Stomach (tissue), 9 donors: ENCODE results near the gene WWOX. TPM values are rescaled to one million over a fixed set of nuclear protein-coding genes. Genes with fewer than 3 reads are reported as not detected.

Experiments
- DNase-seq, 2 donors: peaks; one replicate each; pipeline versions ENCODE4 v3.0.0 to v3.0.0-alpha.2; 2013 to 2019
- H3K27ac ChIP-seq, 5 donors: fragments of 200-600 bp in 4 of 5; sonication (generic) in 4 of 5; one replicate each; pipeline ENCODE4 v1.5.1; 2013 to 2019; ENCODE audit warnings: mild to moderate bottlenecking in 1 of 5, moderate library complexity in 1 of 5
- H3K27me3 ChIP-seq, 3 donors: fragments of 200-600 bp; sonication (generic); one replicate each; pipeline ENCODE4 v1.5.1; 2017 to 2019; ENCODE audit warnings: mixed run types in 1 of 3
- H3K36me3 ChIP-seq, 4 donors: fragments of 200-600 bp; sonication (generic); 1 replicate in 3 of 4; 2 replicates in 1 of 4; pipeline ENCODE4 v1.5.1; 2016 to 2019
- H3K4me1 ChIP-seq, 4 donors: fragments of 200-600 bp; sonication (generic); one replicate each; pipeline ENCODE4 v1.5.1; 2016 to 2019
- H3K4me3 ChIP-seq, 4 donors: fragments of 200-600 bp; sonication (generic) in 3 of 4; one replicate each; pipeline ENCODE4 v1.5.1; 2016 to 2019; ENCODE audit warnings: mild to moderate bottlenecking in 1 of 4
- H3K9me3 ChIP-seq, 4 donors: fragments of 200-600 bp; sonication (generic); one replicate each; pipeline ENCODE4 v1.5.1; 2016 to 2019
- EP300 ChIP-seq: sonication (generic); formaldehyde crosslinking; IDR thresholded peaks from one replicate; pipeline ENCODE4 v1.6.1; 2017; ENCODE audit warnings: antibody characterized with exemption
- POLR2A ChIP-seq, 4 donors: fragments of 450-650 bp; IDR thresholded peaks; one replicate each; pipeline ENCODE4 v1.6.1; 2016; ENCODE audit warnings: antibody characterized with exemption in 4 of 4, control low read depth in 2 of 4, mild to moderate bottlenecking in 1 of 4, moderate library complexity in 1 of 4
- POLR2AphosphoS5 ChIP-seq, 3 donors: sonication (generic); formaldehyde crosslinking; IDR thresholded peaks; one replicate each; pipeline ENCODE4 v1.6.1; 2016; ENCODE audit warnings: antibody characterized with exemption in 3 of 3
- WGBS, 5 donors: extraction: QIAGEN DNeasy Blood & Tissue Kit in 3 of 5; methylation state at CpG; one replicate each; pipeline versions ENCODE4 v1.1.5 to v1.1.7; 2013 to 2018; 5-methylcytosine and 5-hydroxymethylcytosine counted together
- intact Hi-C: fragments of 100-400 bp; cut with DNase I; formaldehyde crosslinking; loops from one replicate; pipeline ENCODE4 v1.15.1; 2023; ENCODE audit warnings: low total_unique reads
- polyA plus RNA-seq, 3 donors: library from polyadenylated mRNA; stranded (reverse); fragments of 200-250 nt; gene quantifications; one replicate each; pipeline ENCODE4 v1.2.3, GENCODE V29; 2013
- total RNA-seq, 5 donors: library from RNA; depleted of rRNA; stranded (reverse); fragments of >200 nt; gene quantifications; one replicate each; pipeline versions ENCODE4 v1.1.0 to v1.2.3, GENCODE V29; 2014 to 2016
- TF ChIP-seq, protein P1 (sequence below), 7 experiments: fragments of 450-650 bp in 4 of 7; fragments of 200-600 bp in 3 of 7; sonication (generic) in 3 of 7; IDR thresholded peaks; one replicate each; pipeline ENCODE4 v1.5.1; 2016 to 2019; ENCODE audit warnings: antibody characterized with exemption in 7 of 7, control low read depth in 2 of 7, mild to moderate bottlenecking in 1 of 7
- donor health status: healthy with polysubstance abuse.
- donor health status: Bipolar disorder and iron deficiency.
- donor health status: healthy.

The WWOX gene
- total and polyA plus RNA-seq, 8 donors: 7.7 to 129 (median 48.7) TPM

DNA sequence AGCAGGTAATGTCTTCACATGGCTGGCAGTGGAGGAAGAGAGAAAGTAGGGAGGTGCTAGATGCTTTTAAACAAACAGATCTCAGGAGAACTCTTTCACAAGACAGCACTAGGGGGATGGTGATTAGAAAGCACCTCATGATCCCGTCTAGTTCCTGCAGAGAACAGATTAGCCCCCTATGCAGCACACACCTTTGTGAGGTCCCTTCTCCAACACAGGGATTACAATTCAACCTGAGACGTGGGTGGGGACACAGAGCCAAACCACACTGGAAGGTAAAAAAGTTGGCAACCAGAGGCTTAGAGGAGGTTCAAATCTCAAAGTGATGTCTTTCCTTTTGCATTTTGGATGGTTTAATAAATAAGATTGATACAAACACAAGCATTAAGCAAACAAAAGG, 394.7 kb downstream of the WWOX start:
- Histone ChIP-seq H3K27me3 (no peaks in the 10 kb centered on the region), H3K4me3 (no peak overlapping the region), H3K9me3 (no peaks in the 10 kb centered on the region), H3K36me3 (no peaks in the 10 kb centered on the region), H3K27ac (no peak overlapping the region), H3K4me1 (no peaks in the 10 kb centered on the region)
- intact Hi-C loops: no loop called here
- 68 to 88% (median 70%) methylated on average over 2 of the region's 2 CpGs for WGBS, 5 donors
- DNase-seq: no peak
- TF ChIP-seq POLR2A (IDR thresholded peaks at IDR 0.05) (no peak), POLR2AphosphoS5 (IDR thresholded peaks at IDR 0.05) (no peak), EP300 (no peak)
- TF ChIP-seq, protein P1, sequence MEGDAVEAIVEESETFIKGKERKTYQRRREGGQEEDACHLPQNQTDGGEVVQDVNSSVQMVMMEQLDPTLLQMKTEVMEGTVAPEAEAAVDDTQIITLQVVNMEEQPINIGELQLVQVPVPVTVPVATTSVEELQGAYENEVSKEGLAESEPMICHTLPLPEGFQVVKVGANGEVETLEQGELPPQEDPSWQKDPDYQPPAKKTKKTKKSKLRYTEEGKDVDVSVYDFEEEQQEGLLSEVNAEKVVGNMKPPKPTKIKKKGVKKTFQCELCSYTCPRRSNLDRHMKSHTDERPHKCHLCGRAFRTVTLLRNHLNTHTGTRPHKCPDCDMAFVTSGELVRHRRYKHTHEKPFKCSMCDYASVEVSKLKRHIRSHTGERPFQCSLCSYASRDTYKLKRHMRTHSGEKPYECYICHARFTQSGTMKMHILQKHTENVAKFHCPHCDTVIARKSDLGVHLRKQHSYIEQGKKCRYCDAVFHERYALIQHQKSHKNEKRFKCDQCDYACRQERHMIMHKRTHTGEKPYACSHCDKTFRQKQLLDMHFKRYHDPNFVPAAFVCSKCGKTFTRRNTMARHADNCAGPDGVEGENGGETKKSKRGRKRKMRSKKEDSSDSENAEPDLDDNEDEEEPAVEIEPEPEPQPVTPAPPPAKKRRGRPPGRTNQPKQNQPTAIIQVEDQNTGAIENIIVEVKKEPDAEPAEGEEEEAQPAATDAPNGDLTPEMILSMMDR (IDR thresholded peaks at IDR 0.05): no peak

DNA sequence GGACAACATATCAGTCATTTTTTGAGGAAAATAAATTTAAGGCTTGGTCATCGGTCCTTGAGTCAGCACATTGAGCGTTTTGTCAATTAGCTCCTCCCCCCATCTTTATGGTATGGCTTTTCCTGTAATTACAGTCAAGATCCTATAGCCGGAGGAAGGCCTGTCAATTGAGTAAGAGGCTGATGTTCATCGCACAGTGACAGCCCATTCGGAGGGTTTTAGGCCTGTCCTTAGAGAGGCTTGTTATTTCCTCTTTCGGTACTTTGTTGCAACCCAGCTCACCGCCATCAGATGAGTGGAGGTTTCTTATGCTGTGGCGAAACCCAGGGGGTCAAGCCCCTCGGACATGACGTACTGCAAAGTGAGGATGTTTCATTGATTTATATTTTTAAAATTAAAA, 395.2 kb downstream of the WWOX start:
- intact Hi-C loops: no loop called here
- Histone ChIP-seq H3K9me3 (no peaks in the 10 kb centered on the region), H3K36me3 (no peaks in the 10 kb centered on the region), H3K4me1 (no peaks in the 10 kb centered on the region), H3K27ac (no peak overlapping the region), H3K4me3 (no peak overlapping the region), H3K27me3 (no peaks in the 10 kb centered on the region)
- WGBS, 5 donors: 88 to 94% (median 90%) methylated on average over 10 of the region's 10 CpGs
- TF ChIP-seq, protein P1 (IDR thresholded peaks at IDR 0.05): no peak
- no peak for TF ChIP-seq POLR2AphosphoS5 (IDR thresholded peaks at IDR 0.05)
- no peak for TF ChIP-seq EP300
- no peak for TF ChIP-seq POLR2A (IDR thresholded peaks at IDR 0.05)
- DNase-seq: no peak

DNA sequence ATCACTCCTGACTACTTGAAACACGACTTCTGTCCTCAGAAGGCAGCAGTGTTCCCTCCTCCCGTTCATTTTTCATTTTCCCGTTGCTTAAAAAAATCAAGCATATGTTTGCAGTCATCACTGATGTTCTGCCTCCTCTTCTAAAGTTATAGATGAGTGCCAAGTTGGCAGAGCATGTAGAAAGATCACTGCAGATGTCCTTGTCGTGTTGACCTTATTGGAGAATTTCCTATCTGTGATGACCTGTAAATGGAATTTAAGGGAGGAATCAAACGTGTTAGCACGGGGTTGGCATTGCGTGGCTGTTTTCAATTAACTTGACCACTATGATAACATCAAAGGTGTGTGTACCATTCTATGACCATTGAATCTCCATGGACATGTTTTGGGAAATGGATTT, 396.7 kb downstream of the WWOX start:
- H3K4me3 ChIP-seq: no peak overlapping the region
- no peaks in the 10 kb centered on the region for H3K4me1 ChIP-seq
- TF ChIP-seq EP300 (no peak), POLR2AphosphoS5 (IDR thresholded peaks at IDR 0.05) (no peak), POLR2A (IDR thresholded peaks at IDR 0.05) (no peak)
- TF ChIP-seq, protein P1 (IDR thresholded peaks at IDR 0.05): no peak
- intact Hi-C loops: no loop called here
- no peak overlapping the region for H3K27ac ChIP-seq
- H3K9me3 ChIP-seq: no peaks in the 10 kb centered on the region
- no peaks in the 10 kb centered on the region for H3K36me3 ChIP-seq
- no peaks in the 10 kb centered on the region for H3K27me3 ChIP-seq
- 91 to 96% (median 96%) methylated on average over 7 of the region's 7 CpGs for WGBS, 5 donors
- no peak for DNase-seq

DNA sequence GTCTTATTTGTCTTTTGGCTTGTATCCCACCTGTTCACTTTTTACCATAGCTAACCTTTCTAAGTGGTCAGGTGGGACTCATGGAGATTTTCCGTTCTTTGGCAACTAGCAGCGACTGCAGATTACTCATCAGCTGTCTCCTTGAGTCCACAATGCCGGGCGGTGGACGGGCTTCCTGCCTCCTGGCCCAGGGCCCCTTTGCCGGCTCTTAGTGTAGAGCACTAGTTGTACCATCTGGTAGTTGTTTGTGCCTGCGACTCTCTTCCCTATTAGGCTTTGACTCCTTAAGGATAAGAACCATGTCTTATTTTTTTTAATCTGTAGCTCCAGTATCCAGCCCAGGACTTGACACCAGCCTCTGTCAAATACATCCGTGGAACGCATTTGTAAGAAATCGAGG, 399.9 kb downstream of the WWOX start:
- TF ChIP-seq EP300 (no peak), POLR2A (IDR thresholded peaks at IDR 0.05) (no peak), POLR2AphosphoS5 (IDR thresholded peaks at IDR 0.05) (no peak)
- TF ChIP-seq, protein P1 (IDR thresholded peaks at IDR 0.05): no peak
- Histone ChIP-seq H3K4me1 (peaks cover 0 to 13% (median 5%) of the 10 kb centered on the region in 4 donors), H3K4me3 (no peak overlapping the region), H3K36me3 (no peaks in the 10 kb centered on the region), H3K27me3 (no peaks in the 10 kb centered on the region), H3K27ac (no peak overlapping the region), H3K9me3 (no peaks in the 10 kb centered on the region)
- 89 to 98% (median 91%) methylated on average over 10 of the region's 10 CpGs for WGBS, 5 donors
- DNase-seq: no peak
- intact Hi-C loops: no loop called here
